Epidermal melanocyte (primary cell): ENCODE results near the gene NDUFAF5.
A peak's percentile ranks its signal among the peaks of the same experiment; 100 is the strongest.

Experiments used
- DNase-seq: peaks from one replicate; pipeline ENCODE4 v3.0.0; 2011; ENCODE audit warnings: low spot score; ENCODE audit not compliant: insufficient read length

Gene NDUFAF5

GRCh38 chr20:13821876-13822275, 37.0 kb downstream of the NDUFAF5 start:
- no peak for DNase-seq

DNA sequence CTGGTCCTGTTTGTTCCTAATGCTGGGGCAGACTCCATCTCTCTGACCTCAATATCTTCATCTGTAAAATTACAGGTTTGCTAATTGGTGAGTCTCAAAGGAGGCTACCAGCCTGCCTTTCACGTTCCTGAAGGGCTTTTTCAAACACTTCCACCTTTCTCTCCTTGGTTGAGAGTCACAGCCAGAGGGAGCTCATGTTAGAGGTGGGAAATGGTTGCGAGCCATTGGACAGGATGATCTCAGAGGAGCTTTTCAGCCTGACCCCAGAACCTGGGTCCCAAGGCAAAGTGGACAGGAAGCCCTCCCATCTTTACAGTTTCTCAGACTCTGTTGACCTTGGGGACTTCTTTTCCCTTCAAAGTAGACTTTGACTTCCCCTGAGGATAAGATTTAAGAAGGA, 37.6 kb downstream of the NDUFAF5 start:
- DNase-seq: no peak

GRCh38 chr20:13824459-13824858, 39.6 kb downstream of the NDUFAF5 start:
- DNase-seq: no peak

DNA sequence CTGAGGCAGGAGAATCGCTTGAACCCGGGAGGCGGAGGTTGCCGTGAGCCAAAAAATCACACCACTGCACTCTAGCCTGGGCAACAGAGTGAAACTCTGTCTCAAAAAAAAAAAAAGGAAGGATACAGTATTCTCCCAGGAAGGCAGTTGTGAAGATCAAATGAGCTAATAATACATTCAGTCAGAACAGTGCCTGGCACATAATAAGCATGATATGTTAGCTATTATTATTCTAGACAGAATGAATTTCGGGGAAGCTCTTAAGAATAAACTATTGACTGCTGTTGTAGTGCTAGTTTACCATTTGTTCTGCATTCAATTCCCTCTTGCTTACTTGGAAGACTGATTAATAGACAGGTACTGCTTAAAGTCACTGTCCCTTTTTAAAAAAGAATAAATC, 40.6 kb downstream of the NDUFAF5 start:
- no peak for DNase-seq

DNA sequence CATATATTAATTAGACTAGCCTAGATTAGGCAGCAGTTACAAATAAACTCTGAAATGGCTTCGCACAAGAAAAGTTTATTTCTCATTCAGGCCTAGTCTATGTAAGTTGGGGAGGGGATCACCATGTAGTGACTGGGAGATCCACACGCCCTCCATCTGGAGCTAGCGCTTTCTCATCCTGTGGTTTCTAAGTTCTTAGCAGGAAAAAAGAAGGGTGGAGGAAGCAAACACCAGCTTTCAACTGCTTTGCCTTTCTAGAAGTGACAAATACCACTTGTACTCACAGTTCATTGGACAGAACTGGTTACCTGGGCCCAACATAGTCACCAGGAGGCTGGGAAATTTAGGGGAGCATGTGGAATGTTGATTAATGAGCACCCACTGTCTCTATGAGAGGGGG, 46.6 kb downstream of the NDUFAF5 start:
- DNase-seq: no peak

- no peak for DNase-seq
These were observed 53.8 kb downstream of the NDUFAF5 start for GRCh38 chr20:13838664-13839063.

DNA sequence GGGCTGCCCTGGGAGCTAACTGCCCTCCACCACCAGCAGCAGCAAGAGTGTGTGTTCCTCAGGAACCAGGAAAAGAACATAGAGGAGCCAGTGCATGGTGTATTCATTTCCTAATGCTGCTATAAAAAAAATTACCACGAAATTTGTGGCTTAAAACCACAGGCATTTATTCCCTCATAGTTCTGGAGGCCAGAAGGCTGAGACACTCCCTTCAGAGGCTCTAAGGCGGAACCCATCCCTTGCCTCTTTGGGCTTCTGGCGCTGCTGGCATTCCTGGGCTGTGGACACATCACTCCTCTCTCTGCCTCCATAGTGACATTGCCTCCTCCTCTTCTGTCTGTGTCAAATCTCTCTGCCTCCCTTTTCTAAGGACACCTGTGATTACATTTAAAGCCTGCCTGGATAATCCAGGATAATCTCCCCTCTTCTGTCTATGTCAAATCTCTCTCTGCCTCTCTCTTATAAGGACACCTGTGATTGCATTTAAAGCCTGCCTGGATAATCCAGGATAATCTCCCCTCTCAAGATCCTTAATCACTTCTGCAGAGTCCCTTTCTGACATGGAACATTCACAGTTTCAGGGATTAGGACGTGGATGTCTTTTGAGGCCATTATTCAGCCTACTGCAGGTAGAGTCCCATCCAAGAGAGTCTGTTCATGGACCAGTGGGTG, 54.7 kb downstream of the NDUFAF5 start:
- no peak for DNase-seq

DNA sequence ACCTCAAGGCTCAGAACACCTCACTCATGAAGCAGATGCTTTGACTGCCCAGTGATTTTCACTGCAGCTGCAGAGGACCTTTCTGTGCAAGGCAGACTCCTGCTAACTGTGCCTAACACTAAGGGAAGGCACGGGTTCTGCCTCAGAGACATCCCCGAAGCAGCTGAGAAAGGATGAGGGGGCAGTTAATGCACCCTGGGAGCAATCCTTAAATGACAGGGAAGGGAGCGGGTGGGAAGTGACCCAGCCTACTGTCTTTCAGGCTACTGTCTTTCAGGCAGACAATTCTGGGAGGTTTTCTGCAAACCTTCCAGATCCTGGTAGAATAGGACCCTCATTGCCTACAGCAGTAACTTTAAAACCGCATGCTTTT, 55.3 kb downstream of the NDUFAF5 start:
- DNase-seq: no peak

DNA sequence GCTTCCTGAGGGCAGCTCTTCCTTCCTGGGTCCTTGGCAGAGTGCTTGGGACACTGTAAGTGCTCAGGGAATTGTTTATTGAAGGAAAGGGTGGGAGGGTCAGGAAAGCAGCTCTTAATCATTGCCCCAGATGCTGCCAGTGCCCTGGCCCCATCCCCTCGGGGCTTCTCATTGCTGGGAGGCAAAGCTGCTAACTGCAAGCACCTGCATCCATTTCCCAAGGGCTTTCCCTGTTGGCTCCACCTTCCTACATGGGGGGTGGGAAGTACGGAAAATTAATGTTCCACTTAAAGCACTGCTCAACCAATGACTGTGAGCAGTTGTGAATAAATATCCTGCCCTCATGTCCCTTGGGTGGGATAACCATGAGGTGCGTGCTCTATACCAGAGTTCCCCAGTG, 56.4 kb downstream of the NDUFAF5 start:
- DNase-seq: no peak

- DNase-seq: no peak
These were observed 59.5 kb downstream of the NDUFAF5 start for GRCh38 chr20:13844296-13844695.

DNA sequence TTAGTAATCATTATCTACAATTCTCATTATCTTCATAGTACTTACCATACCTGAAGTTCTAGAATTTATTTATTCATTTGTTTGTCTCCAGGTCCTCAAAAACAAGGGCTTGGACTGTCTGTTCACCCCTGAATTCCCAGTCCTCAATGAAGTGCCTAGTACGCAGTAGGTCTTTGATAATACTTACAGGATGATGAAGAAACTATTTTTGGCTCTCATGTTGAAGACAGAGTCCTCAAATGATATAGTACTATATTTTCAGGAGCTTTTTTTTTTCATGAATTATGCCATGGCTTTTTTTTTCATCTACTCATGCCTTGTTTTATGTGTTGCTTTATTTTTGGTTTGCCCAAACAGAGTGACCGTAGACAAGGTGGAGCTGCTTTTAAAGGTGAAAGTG, 66.5 kb downstream of the NDUFAF5 start:
- DNase-seq: no peak

DNA sequence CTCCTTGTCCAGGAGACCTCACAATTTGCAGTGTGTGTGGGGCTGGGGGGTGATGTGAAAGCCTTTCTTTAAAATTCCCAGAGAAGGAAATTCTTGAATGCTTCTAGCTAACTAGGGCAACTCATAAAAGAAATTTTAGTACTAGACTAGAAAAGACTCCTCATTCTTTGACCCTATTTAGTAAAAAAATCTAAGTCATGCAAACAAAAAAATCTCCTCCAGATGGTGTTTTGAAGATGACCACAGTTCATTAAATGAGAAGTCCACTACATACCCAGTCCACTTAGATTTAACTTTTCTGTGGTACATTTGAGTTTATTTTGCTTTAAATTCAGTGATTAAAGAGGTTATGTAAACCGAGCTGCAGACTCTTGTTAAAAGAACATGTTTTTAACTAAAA, 67.5 kb downstream of the NDUFAF5 start:
- DNase-seq: peak; percentile 69

- DNase-seq: no peak
These were observed 70.8 kb downstream of the NDUFAF5 start for GRCh38 chr20:13855613-13856012.

DNA sequence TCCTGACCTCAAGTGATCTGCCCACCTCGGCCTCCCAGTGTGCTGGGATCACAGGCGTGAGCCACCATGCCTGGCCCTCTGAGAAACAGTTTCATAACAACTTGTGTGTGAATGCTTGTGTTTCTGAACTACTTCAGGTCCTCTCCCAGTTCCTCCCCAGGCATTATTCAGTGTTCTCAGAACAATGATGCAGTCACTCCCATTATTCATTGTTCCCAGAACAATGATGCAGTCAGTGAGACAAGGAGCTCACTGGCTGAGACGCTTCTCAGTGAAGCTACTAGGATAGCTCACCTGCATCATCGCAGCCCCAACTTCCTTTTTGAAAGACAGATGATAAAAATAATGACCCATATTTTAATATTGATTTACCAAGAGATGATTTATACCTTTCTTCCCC, 71.5 kb downstream of the NDUFAF5 start:
- no peak for DNase-seq

GRCh38 chr20:13857304-13857703, 72.5 kb downstream of the NDUFAF5 start:
- DNase-seq: no peak

GRCh38 chr20:13857961-13858360, 73.1 kb downstream of the NDUFAF5 start:
- no peak for DNase-seq

GRCh38 chr20:13858439-13858838, 73.6 kb downstream of the NDUFAF5 start:
- no peak for DNase-seq

DNA sequence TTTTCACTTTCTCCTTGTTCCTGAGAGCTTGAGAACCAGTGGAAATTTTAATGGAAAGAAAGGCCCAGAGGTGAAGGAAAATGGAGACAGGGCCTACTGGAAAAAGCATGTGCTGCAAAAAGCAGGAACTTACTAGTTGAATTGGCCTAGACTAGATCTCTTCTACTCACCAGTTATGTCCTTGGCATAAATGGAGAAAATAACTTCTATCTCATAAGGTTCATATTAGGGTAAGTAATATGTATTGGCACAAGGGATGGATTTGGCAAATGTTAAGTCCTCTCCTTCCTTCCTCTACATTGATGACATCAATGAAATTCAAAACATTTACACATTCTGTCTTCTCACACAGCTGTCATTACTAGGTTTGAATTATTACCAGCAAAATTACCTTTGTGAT, 74.0 kb downstream of the NDUFAF5 start:
- no peak for DNase-seq

GRCh38 chr20:13862245-13862644, 77.4 kb downstream of the NDUFAF5 start:
- no peak for DNase-seq

GRCh38 chr20:13863244-13863643, 78.4 kb downstream of the NDUFAF5 start:
- DNase-seq: no peak

DNA sequence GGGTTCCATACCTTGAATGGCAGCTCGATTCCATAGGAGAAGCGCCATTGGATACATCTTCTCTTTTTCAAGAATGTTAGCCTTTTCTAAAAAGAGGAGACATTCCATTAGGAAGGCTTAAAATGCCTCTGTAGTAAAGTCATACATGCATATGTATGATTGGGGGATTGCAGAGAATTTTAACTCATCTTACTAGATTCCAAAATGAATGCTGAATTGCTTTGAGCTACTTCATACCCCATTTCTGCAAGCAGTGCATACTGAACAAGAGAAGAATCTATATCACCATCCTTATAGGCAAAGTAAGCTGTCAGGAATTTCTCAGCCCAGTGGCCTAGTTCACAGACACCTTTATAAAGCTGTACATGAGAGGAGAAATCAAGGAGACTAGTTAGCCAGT, 80.3 kb downstream of the NDUFAF5 start:
- DNase-seq: no peak

DNA sequence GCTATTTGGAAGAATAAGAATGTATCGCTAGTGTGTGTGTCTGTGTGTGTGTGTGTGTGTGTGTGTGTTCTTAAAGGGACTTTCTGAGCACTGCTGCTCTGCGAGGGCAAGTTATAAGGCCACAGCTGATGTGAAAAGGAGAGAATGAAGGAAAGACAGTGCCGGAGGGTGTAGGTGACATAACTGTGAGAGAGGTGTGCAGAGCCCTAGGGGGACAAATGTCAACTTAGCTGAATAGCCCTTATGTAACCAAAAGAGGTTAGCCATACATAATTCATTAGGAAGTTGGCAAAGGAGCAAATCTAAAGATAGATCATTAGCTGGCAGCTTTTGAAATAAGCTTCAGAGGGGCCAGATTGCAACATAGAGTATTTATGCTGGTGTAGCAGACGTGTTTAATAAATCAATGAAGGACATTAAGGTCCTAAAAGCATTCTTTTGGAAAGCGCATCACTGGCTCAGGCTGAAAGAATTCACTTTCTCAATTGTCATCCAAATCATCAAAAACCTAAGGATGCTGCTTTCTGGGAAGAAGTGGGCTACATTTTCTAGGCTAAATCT, 81.0 kb downstream of the NDUFAF5 start:
- peak; percentile 40 for DNase-seq

DNA sequence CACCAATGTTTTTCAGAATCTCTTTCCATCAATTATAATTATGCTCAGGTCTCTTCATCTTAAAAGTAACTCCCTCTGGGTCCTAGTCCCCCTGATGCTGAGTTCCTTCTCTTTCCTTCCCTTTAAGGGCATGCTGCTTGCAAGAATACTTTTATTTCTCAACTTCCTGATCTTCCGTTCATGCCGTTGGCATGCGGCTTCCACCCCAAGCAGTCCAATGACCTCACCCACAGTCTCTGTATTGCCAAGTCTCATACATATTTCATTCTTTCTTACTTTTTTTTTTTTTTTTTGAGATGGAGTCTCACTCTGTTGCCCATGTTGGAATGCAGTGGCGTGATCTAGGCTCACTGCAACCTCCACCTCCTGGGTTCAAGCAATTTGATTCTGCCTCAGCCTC, 83.5 kb downstream of the NDUFAF5 start:
- no peak for DNase-seq
